BLaER1 (cell line): ENCODE data around the gene OVOL3.

Experiments
- H3K27ac ChIP-seq: shearing (Covaris generic); formaldehyde crosslinking; 2 replicates; pipeline ENCODE4 v1.8.1; 2022
- H3K27me3 ChIP-seq: shearing (Covaris generic); formaldehyde crosslinking; 2 replicates; pipeline ENCODE4 v1.8.1; 2022
- H3K36me3 ChIP-seq: shearing (Covaris generic); formaldehyde crosslinking; 2 replicates; pipeline ENCODE4 v1.8.1; 2022
- H3K4me1 ChIP-seq: shearing (Covaris generic); formaldehyde crosslinking; 2 replicates; pipeline ENCODE4 v1.8.1; 2022
- H3K4me2 ChIP-seq: shearing (Covaris generic); formaldehyde crosslinking; 2 replicates; pipeline ENCODE4 v1.8.1; 2022
- H3K4me3 ChIP-seq: shearing (Covaris generic); formaldehyde crosslinking; 2 replicates; pipeline ENCODE4 v1.8.1; 2022
- H3K9ac ChIP-seq: shearing (Covaris generic); formaldehyde crosslinking; 2 replicates; pipeline ENCODE4 v1.8.1; 2022
- H3K9me3 ChIP-seq: shearing (Covaris generic); formaldehyde crosslinking; 2 replicates; pipeline ENCODE4 v1.8.1; 2022
- H4K20me1 ChIP-seq: shearing (Covaris generic); formaldehyde crosslinking; 2 replicates; pipeline ENCODE4 v1.8.1; 2022
- Cebpa-rat ChIP-seq: shearing (Covaris generic); IDR thresholded peaks from 2 replicates; pipeline ENCODE4 v1.8.1; 2022

The OVOL3 gene

GRCh38 chr19:36099166-36099785 lies 11.7 kb upstream of the OVOL3 start:
- Histone ChIP-seq H3K36me3 (peaks cover 96% of the 10 kb centered on the region), H3K4me1 (no peaks in the 10 kb centered on the region), H4K20me1 (peaks cover 10% of the 10 kb centered on the region; the same call in 1 of the 2 replicates), H3K27me3 (no peaks in the 10 kb centered on the region), H3K27ac (no peak overlapping the region), H3K4me3 (no peak overlapping the region), H3K4me2 (no peak overlapping the region), H3K9ac (no peak overlapping the region), H3K9me3 (no peaks in the 10 kb centered on the region)
- TF ChIP-seq Cebpa-rat: no peak

GRCh38 chr19:36100476-36100875 lies 10.5 kb upstream of the OVOL3 start:
- Histone ChIP-seq H3K36me3 (peaks cover 97% of the 10 kb centered on the region), H3K4me3 (no peak overlapping the region), H3K4me1 (no peaks in the 10 kb centered on the region), H3K9ac (no peak overlapping the region), H3K4me2 (no peak overlapping the region), H3K27me3 (no peaks in the 10 kb centered on the region), H4K20me1 (peaks cover 10% of the 10 kb centered on the region; the same call in 1 of the 2 replicates), H3K27ac (no peak overlapping the region), H3K9me3 (no peaks in the 10 kb centered on the region)
- TF ChIP-seq Cebpa-rat: no peak

GRCh38 chr19:36101550-36102327 lies 9.2 kb upstream of the OVOL3 start:
- H4K20me1 ChIP-seq: peaks cover 10% of the 10 kb centered on the region; the same call in 1 of the 2 replicates
- no peak overlapping the region for H3K27ac ChIP-seq
- peaks cover 99% of the 10 kb centered on the region for H3K36me3 ChIP-seq
- H3K4me1 ChIP-seq: no peaks in the 10 kb centered on the region
- H3K9me3 ChIP-seq: no peaks in the 10 kb centered on the region
- no peaks in the 10 kb centered on the region for H3K27me3 ChIP-seq
- H3K9ac ChIP-seq: no peak overlapping the region
- no peak overlapping the region for H3K4me3 ChIP-seq
- H3K4me2 ChIP-seq: no peak overlapping the region
- no peak for TF ChIP-seq Cebpa-rat

GRCh38 chr19:36103040-36103626 lies 7.8 kb upstream of the OVOL3 start:
- Histone ChIP-seq H3K9me3 (no peaks in the 10 kb centered on the region), H3K4me1 (no peaks in the 10 kb centered on the region), H4K20me1 (peaks cover 10% of the 10 kb centered on the region; the same call in 1 of the 2 replicates), H3K9ac (no peak overlapping the region), H3K27ac (no peak overlapping the region), H3K4me3 (no peak overlapping the region), H3K4me2 (no peak overlapping the region), H3K36me3 (peaks cover 99% of the 10 kb centered on the region), H3K27me3 (no peaks in the 10 kb centered on the region)
- TF ChIP-seq Cebpa-rat: no peak

- Histone ChIP-seq H3K4me1 (no peaks in the 10 kb centered on the region), H3K4me2 (no peak overlapping the region), H3K27ac (no peak overlapping the region), H3K9ac (no peak overlapping the region), H3K36me3 (peaks cover 99% of the 10 kb centered on the region), H4K20me1 (peaks cover 10% of the 10 kb centered on the region; the same call in 1 of the 2 replicates), H3K4me3 (no peak overlapping the region), H3K9me3 (no peaks in the 10 kb centered on the region), H3K27me3 (no peaks in the 10 kb centered on the region)
- no peak for TF ChIP-seq Cebpa-rat
Measured at GRCh38 chr19:36103842-36104552, 6.9 kb upstream of the OVOL3 start.

GRCh38 chr19:36106441-36106840 lies 4.5 kb upstream of the OVOL3 start:
- Histone ChIP-seq H3K9me3 (no peaks in the 10 kb centered on the region), H3K27ac (no peak overlapping the region), H3K4me3 (no peak overlapping the region), H3K4me1 (no peaks in the 10 kb centered on the region), H3K4me2 (no peak overlapping the region), H3K27me3 (no peaks in the 10 kb centered on the region), H4K20me1 (peaks cover 10% of the 10 kb centered on the region; the same call in 1 of the 2 replicates), H3K9ac (no peak overlapping the region), H3K36me3 (peaks cover 89% of the 10 kb centered on the region)
- no peak for TF ChIP-seq Cebpa-rat

- H3K4me3 ChIP-seq: no peak overlapping the region
- peaks cover 10% of the 10 kb centered on the region; the same call in 1 of the 2 replicates for H4K20me1 ChIP-seq
- H3K4me1 ChIP-seq: no peaks in the 10 kb centered on the region
- no peak overlapping the region for H3K4me2 ChIP-seq
- no peaks in the 10 kb centered on the region for H3K27me3 ChIP-seq
- no peaks in the 10 kb centered on the region for H3K9me3 ChIP-seq
- TF ChIP-seq Cebpa-rat: no peak
- peaks cover 89% of the 10 kb centered on the region for H3K36me3 ChIP-seq
- H3K9ac ChIP-seq: no peak overlapping the region
- H3K27ac ChIP-seq: no peak overlapping the region
Measured at GRCh38 chr19:36106991-36107390, 4.0 kb upstream of the OVOL3 start.

- Histone ChIP-seq H3K4me1 (peaks cover 9% of the 10 kb centered on the region), H3K36me3 (peaks cover 89% of the 10 kb centered on the region), H3K27ac (no peak overlapping the region), H3K4me3 (no peak overlapping the region), H3K9me3 (no peaks in the 10 kb centered on the region), H4K20me1 (peaks cover 5% of the 10 kb centered on the region), H3K4me2 (no peak overlapping the region), H3K27me3 (no peaks in the 10 kb centered on the region), H3K9ac (no peak overlapping the region)
- no peak for TF ChIP-seq Cebpa-rat
Measured at GRCh38 chr19:36108684-36109083, 2.3 kb upstream of the OVOL3 start.

GRCh38 chr19:36111200-36111539 lies 227 bp downstream of the OVOL3 start:
- Histone ChIP-seq H3K9ac (peak overlapping the region; percentile 4; the same call in 1 of the 2 replicates), H4K20me1 (peaks cover 14% of the 10 kb centered on the region), H3K27ac (no peak overlapping the region), H3K36me3 (peaks cover 65% of the 10 kb centered on the region), H3K27me3 (no peaks in the 10 kb centered on the region), H3K4me2 (no peak overlapping the region), H3K9me3 (no peaks in the 10 kb centered on the region), H3K4me3 (no peak overlapping the region), H3K4me1 (peaks cover 18% of the 10 kb centered on the region)
- no peak for TF ChIP-seq Cebpa-rat

GRCh38 chr19:36112678-36113077 lies 1.7 kb downstream of the OVOL3 start:
- Histone ChIP-seq H3K9me3 (no peaks in the 10 kb centered on the region), H3K4me3 (no peak overlapping the region), H3K4me2 (no peak overlapping the region), H3K27me3 (no peaks in the 10 kb centered on the region), H4K20me1 (peaks cover 23% of the 10 kb centered on the region), H3K27ac (no peak overlapping the region), H3K4me1 (peaks cover 26% of the 10 kb centered on the region), H3K36me3 (peaks cover 62% of the 10 kb centered on the region), H3K9ac (no peak overlapping the region; the same call in 1 of the 2 replicates)
- TF ChIP-seq Cebpa-rat: no peak
